HEK293 (cell line): ENCODE measurements around the gene ZNF518B.

Experiments
- CTCF ChIA-PET: fragments of 350-600 bp; formaldehyde crosslinking; extraction: SDS; loops from one replicate; lab custom pipeline; 2021; ENCODE audit warnings: antibody characterized with exemption; lab: Yijun Ruan, JAX
- POLR2A ChIA-PET: fragments of 300-600 bp; formaldehyde crosslinking; extraction: SDS; loops from one replicate; lab custom pipeline; 2020; ENCODE audit warnings: antibody characterized with exemption, inconsistent platforms; lab: Yijun Ruan, JAX
- H3K27ac ChIP-seq: fragments of 200-500 bp; sonication (Bioruptor generic); 2 replicates; pipeline ENCODE4 v1.5.1; 2014; ENCODE audit warnings: low read depth, low read length, control low read depth, inconsistent platforms; ENCODE audit errors: extremely low read depth
- H3K36me3 ChIP-seq, 2 experiments: fragments of 200-500 bp in 1 of 2; sonication (Bioruptor generic) in 1 of 2; 1 replicate in 1 of 2; 2 replicates in 1 of 2; pipeline ENCODE4 v1.5.1; 2014 to 2017; ENCODE audit warnings: inconsistent platforms in 2 of 2, low read length in 2 of 2; ENCODE audit not compliant: control insufficient read depth in 2 of 2, insufficient read depth in 1 of 2
- H3K4me1 ChIP-seq: fragments of 200-500 bp; sonication (Bioruptor generic); 2 replicates; pipeline ENCODE4 v1.5.1; 2014; ENCODE audit warnings: mild to moderate bottlenecking, low read length, inconsistent platforms; ENCODE audit not compliant: control insufficient read depth, insufficient read depth
- H3K4me3 ChIP-seq: 2 replicates; pipeline ENCODE4 v1.5.1; 2011; ENCODE audit warnings: low read depth, mild to moderate bottlenecking, control low read depth, low read length, moderate library complexity
- H3K9me3 ChIP-seq: fragments of 200-500 bp; sonication (Bioruptor generic); 2 replicates; pipeline ENCODE4 v1.5.1; 2014; ENCODE audit warnings: low read depth, low read length, inconsistent platforms; ENCODE audit not compliant: control insufficient read depth, insufficient read depth
- CTCF ChIP-seq: fragments of 450-650 bp; formaldehyde crosslinking; IDR thresholded peaks from 2 replicates; pipeline ENCODE4 v1.5.1; 2016; ENCODE audit warnings: missing biosample characterization, missing genetic modification characterization
- HIC1 ChIP-seq: fragments of 450-650 bp; formaldehyde crosslinking; IDR thresholded peaks from 2 replicates; pipeline ENCODE4 v1.5.1; 2016; ENCODE audit warnings: missing biosample characterization, missing genetic modification characterization
- MYNN ChIP-seq: fragments of 450-650 bp; formaldehyde crosslinking; IDR thresholded peaks from 2 replicates; pipeline ENCODE4 v1.5.1; 2016; ENCODE audit warnings: missing biosample characterization, missing genetic modification characterization, borderline replicate concordance
- SALL2 ChIP-seq: fragments of 450-650 bp; formaldehyde crosslinking; IDR thresholded peaks from 2 replicates; pipeline ENCODE4 v1.5.0; 2017; ENCODE audit warnings: missing biosample characterization, mild to moderate bottlenecking, missing genetic modification characterization, borderline replicate concordance
- SETDB1 ChIP-seq: IDR thresholded peaks from one replicate; pipeline ENCODE4 v1.6.1; 2017; ENCODE audit warnings: mild to moderate bottlenecking, low read length, moderate library complexity, mixed read lengths; ENCODE audit not compliant: insufficient read length
- WT1 ChIP-seq: fragments of 450-650 bp; formaldehyde crosslinking; IDR thresholded peaks from 2 replicates; pipeline ENCODE4 v1.5.1; 2016; ENCODE audit warnings: missing biosample characterization, missing genetic modification characterization
- YY2 ChIP-seq: fragments of 450-650 bp; formaldehyde crosslinking; IDR thresholded peaks from 2 replicates; pipeline ENCODE4 v1.5.1; 2016; ENCODE audit warnings: missing biosample characterization, missing genetic modification characterization
- ZBTB21 ChIP-seq: fragments of 450-650 bp; formaldehyde crosslinking; IDR thresholded peaks from 2 replicates; pipeline ENCODE4 v1.5.1; 2017; ENCODE audit warnings: missing biosample characterization, missing genetic modification characterization
- ZFHX2 ChIP-seq: fragments of 450-650 bp; formaldehyde crosslinking; conservative IDR thresholded peaks from 2 replicates; pipeline ENCODE4 v1.5.1; 2016; ENCODE audit warnings: missing biosample characterization, missing genetic modification characterization
- ZFP41 ChIP-seq: fragments of 450-650 bp; formaldehyde crosslinking; IDR thresholded peaks from 2 replicates; pipeline ENCODE4 v1.5.1; 2016; ENCODE audit warnings: missing biosample characterization, missing genetic modification characterization, borderline replicate concordance
- ZIC2 ChIP-seq: fragments of 450-650 bp; formaldehyde crosslinking; IDR thresholded peaks from 2 replicates; pipeline ENCODE4 v1.5.1; 2016; ENCODE audit warnings: missing biosample characterization, missing genetic modification characterization
- ZNF121 ChIP-seq: fragments of 450-650 bp; formaldehyde crosslinking; IDR thresholded peaks from 2 replicates; pipeline ENCODE4 v1.5.1; 2016; ENCODE audit warnings: missing biosample characterization, missing genetic modification characterization
- ZNF133 ChIP-seq: fragments of 450-650 bp; formaldehyde crosslinking; IDR thresholded peaks from 2 replicates; pipeline ENCODE4 v1.5.1; 2016; ENCODE audit warnings: missing biosample characterization, missing genetic modification characterization
- ZNF138 ChIP-seq: fragments of 450-650 bp; formaldehyde crosslinking; IDR thresholded peaks from 2 replicates; pipeline ENCODE4 v1.5.1; 2016; ENCODE audit warnings: missing biosample characterization, missing genetic modification characterization, borderline replicate concordance
- ZNF140 ChIP-seq: fragments of 450-650 bp; formaldehyde crosslinking; IDR thresholded peaks from 2 replicates; pipeline ENCODE4 v1.5.1; 2016; ENCODE audit warnings: missing biosample characterization, missing genetic modification characterization
- ZNF175 ChIP-seq: fragments of 450-650 bp; formaldehyde crosslinking; IDR thresholded peaks from 2 replicates; pipeline ENCODE4 v1.5.1; 2016; ENCODE audit warnings: missing biosample characterization, missing genetic modification characterization
- ZNF211 ChIP-seq: fragments of 450-650 bp; formaldehyde crosslinking; IDR thresholded peaks from 2 replicates; pipeline ENCODE4 v1.5.1; 2016; ENCODE audit warnings: low read depth, missing biosample characterization, missing genetic modification characterization
- ZNF266 ChIP-seq: fragments of 450-650 bp; formaldehyde crosslinking; IDR thresholded peaks from 2 replicates; pipeline ENCODE4 v1.5.1; 2016; ENCODE audit warnings: missing biosample characterization, missing genetic modification characterization, low read depth
- ZNF341 ChIP-seq: fragments of 450-650 bp; formaldehyde crosslinking; IDR thresholded peaks from 2 replicates; pipeline ENCODE4; 2016; ENCODE audit warnings: low read depth, missing biosample characterization, missing genetic modification characterization
- ZNF354C ChIP-seq: fragments of 450-650 bp; formaldehyde crosslinking; IDR thresholded peaks from 2 replicates; pipeline ENCODE4 v1.5.1; 2016; ENCODE audit warnings: missing biosample characterization, missing genetic modification characterization, low read depth, borderline replicate concordance
- ZNF449 ChIP-seq: fragments of 450-650 bp; formaldehyde crosslinking; IDR thresholded peaks from 2 replicates; pipeline ENCODE4 v1.5.1; 2017; ENCODE audit warnings: missing biosample characterization, mild to moderate bottlenecking, missing genetic modification characterization, moderate library complexity
- ZNF501 ChIP-seq: fragments of 450-650 bp; formaldehyde crosslinking; IDR thresholded peaks from 2 replicates; pipeline ENCODE4 v1.5.1; 2016; ENCODE audit warnings: missing biosample characterization, missing genetic modification characterization
- ZNF560 ChIP-seq: fragments of 450-650 bp; formaldehyde crosslinking; IDR thresholded peaks from 2 replicates; pipeline ENCODE4 v1.5.1; 2017; ENCODE audit warnings: missing biosample characterization, missing genetic modification characterization, borderline replicate concordance
- ZNF571 ChIP-seq: fragments of 450-650 bp; formaldehyde crosslinking; IDR thresholded peaks from 2 replicates; pipeline ENCODE4 v1.5.0; 2017; ENCODE audit warnings: missing biosample characterization, missing genetic modification characterization
- ZNF596 ChIP-seq: fragments of 450-650 bp; IDR thresholded peaks from 2 replicates; pipeline ENCODE4 v1.5.0; 2018; ENCODE audit warnings: missing biosample characterization, mild to moderate bottlenecking, missing genetic modification characterization, moderate library complexity
- ZNF629 ChIP-seq: fragments of 450-650 bp; formaldehyde crosslinking; IDR thresholded peaks from 2 replicates; pipeline ENCODE4 v1.5.1; 2017; ENCODE audit warnings: missing biosample characterization, missing genetic modification characterization
- ZNF664 ChIP-seq: fragments of 450-650 bp; formaldehyde crosslinking; IDR thresholded peaks from 2 replicates; pipeline ENCODE4 v1.5.1; 2016; ENCODE audit warnings: missing biosample characterization, missing genetic modification characterization
- ZNF677 ChIP-seq: fragments of 450-650 bp; IDR thresholded peaks from 2 replicates; pipeline ENCODE4 v1.5.0; 2018; ENCODE audit warnings: missing biosample characterization, mild to moderate bottlenecking, missing genetic modification characterization, moderate library complexity
- ZNF76 ChIP-seq: fragments of 450-650 bp; formaldehyde crosslinking; IDR thresholded peaks from 2 replicates; pipeline ENCODE4; 2016; ENCODE audit warnings: low read depth, missing biosample characterization, missing genetic modification characterization, borderline replicate concordance
- ZSCAN4 ChIP-seq: fragments of 450-650 bp; formaldehyde crosslinking; IDR thresholded peaks from 2 replicates; pipeline ENCODE4 v1.5.1; 2017; ENCODE audit warnings: missing biosample characterization, missing genetic modification characterization

Gene ZNF518B

GRCh38 chr4:10438924-10439323 is 18.3 kb downstream of the ZNF518B start:
- TF ChIP-seq ZNF571 (no peak), ZNF677 (tag by site-specific recombination) (no peak), SALL2 (no peak), ZNF354C (tag by site-specific recombination) (no peak), ZNF501 (tag by site-specific recombination) (no peak), SETDB1 (no peak), ZNF76 (tag by site-specific recombination) (no peak), ZNF121 (no peak), ZNF560 (tag by site-specific recombination) (no peak), HIC1 (tag by site-specific recombination) (no peak), ZFP41 (tag by site-specific recombination) (no peak), ZFHX2 (tag by site-specific recombination) (no peak), ZIC2 (tag by site-specific recombination) (no peak), ZBTB21 (no peak), ZNF133 (tag by site-specific recombination) (no peak), ZNF211 (no peak)
- Histone ChIP-seq H3K9me3 (no peaks in the 10 kb centered on the region), H3K27ac (no peak overlapping the region), H3K4me1 (no peaks in the 10 kb centered on the region), H3K4me3 (no peak overlapping the region), H3K36me3 (peaks cover 0 to 7% of the 10 kb centered on the region in 2 experiments; a peak in 1 of 3 replicates)
- CTCF ChIA-PET, result no interaction called here
- POLR2A ChIA-PET, result no interaction called here

GRCh38 chr4:10437735-10438134 is 19.5 kb downstream of the ZNF518B start:
- ChIA-PET POLR2A (no interaction called here), CTCF (no interaction called here)
- H3K9me3 ChIP-seq, result no peaks in the 10 kb centered on the region
- no peaks in the 10 kb centered on the region for H3K4me1 ChIP-seq
- peaks cover 0 to 4% of the 10 kb centered on the region in 2 experiments; a peak in 1 of 3 replicates for H3K36me3 ChIP-seq
- no peak overlapping the region for H3K4me3 ChIP-seq
- no peak overlapping the region for H3K27ac ChIP-seq
- TF ChIP-seq ZNF664 (no peak), ZNF140 (no peak), MYNN (tag by site-specific recombination) (no peak), ZNF175 (tag by site-specific recombination) (no peak), ZNF341 (tag by site-specific recombination) (no peak), ZNF596 (tag by site-specific recombination) (no peak), WT1 (tag by site-specific recombination) (no peak), ZNF211 (no peak), ZSCAN4 (tag by site-specific recombination) (no peak), ZNF138 (no peak), ZNF266 (no peak), CTCF (tag by site-specific recombination) (no peak), ZIC2 (tag by site-specific recombination) (no peak), YY2 (no peak), ZNF449 (tag by site-specific recombination) (no peak), ZNF629 (tag by site-specific recombination) (no peak), ZBTB21 (no peak)
